ENCODE results near the gene CDCA7L. TPM values are rescaled to one million over a fixed set of nuclear protein-coding genes. Genes with fewer than 3 reads are reported as not detected.

The CDCA7L gene
- total and polyA plus RNA-seq, 2 of the 4 experiments (the other 2 are of a cell fraction), result 20.4 to 35.0 TPM

GRCh38 chr7:21920936-21921335 is 24.8 kb downstream of the CDCA7L start:
- Histone ChIP-seq H2BK15ac (ENCODE audit: low read depth, low read length) (no peak overlapping the region), H3K79me1 (ENCODE audit: low read depth in 1 of 2, low read length in 2 of 2) (peaks cover 17 to 20% of the 10 kb centered on the region in 2 experiments; a peak in 3 of 4 replicates), H3K56ac (ENCODE audit: extremely low read depth, insufficient read depth, low read length) (no peak overlapping the region), H3K14ac (replicated peaks; ENCODE audit: low read depth, low read length) (no peak overlapping the region), H2AK5ac (ENCODE audit: low read depth, low read length) (no peak overlapping the region), H2BK5ac (ENCODE audit: low read depth, low read length, poor library complexity, severe bottlenecking) (no peak overlapping the region), H3K4me2 (ENCODE audit: low read depth, low read length) (no peak overlapping the region), H3K27ac (ENCODE audit: insufficient read depth, low read length) (no peak overlapping the region), H2AK9ac (replicated peaks; ENCODE audit: low read depth, low read length, poor library complexity) (no peak overlapping the region), H3K4me1 (ENCODE audit: control insufficient read depth, insufficient read depth, low read length) (no peaks in the 10 kb centered on the region), H3K27me3 (ENCODE audit: control insufficient read depth, insufficient read depth, low read length) (no peaks in the 10 kb centered on the region), H3K4ac (ENCODE audit: low read depth, low read length) (no peak overlapping the region), H2AFZ (replicated peaks; ENCODE audit: low read length, poor library complexity) (no peak overlapping the region), H3K36me3 (ENCODE audit: control insufficient read depth, insufficient read depth, low read length) (0 out of 2 replicates have a peak, but pooled peaks cover 2% of the 10 kb centered on the region), H4K91ac (ENCODE audit: insufficient read depth, low read depth, low read length) (no peak overlapping the region), H3K9ac (ENCODE audit: low read depth, low read length) (no peak overlapping the region), H4K20me1 (ENCODE audit: insufficient read depth, low read length) (no peaks in the 10 kb centered on the region), H3K4me3 (ENCODE audit: insufficient read depth, low read depth, low read length) (no peak overlapping the region), H4K5ac (ENCODE audit: low read depth, low read length) (no peak overlapping the region), H4K8ac (ENCODE audit: low read depth in 2 of 2, low read length in 2 of 2) (no peak overlapping the region), H3K9me3 (ENCODE audit: control insufficient read depth, insufficient read depth, low read length) (no peaks in the 10 kb centered on the region), H2BK120ac (ENCODE audit: low read depth, low read length) (no peak overlapping the region), H2BK20ac (ENCODE audit: low read depth, low read length) (no peak overlapping the region), H3K23ac (ENCODE audit: low read depth, low read length) (no peak overlapping the region), H3K18ac (ENCODE audit: low read depth, low read length) (no peak overlapping the region), H3K9me1 (ENCODE audit: insufficient read depth, low read length) (no peaks in the 10 kb centered on the region)
- ATAC-seq (ENCODE audit: low read depth) (no peak), DNase-seq (no peak)
- CTCF ChIA-PET, result interaction anchor here (0.6 kb wide), 1 partner anchor 46 kb away, joined by 3 read pairs; no protein-coding TSS in a partner anchor
- intact Hi-C loops (cut with micrococcal nuclease), result no loop called here
- WGBS, 2 experiments (ENCODE audit: extremely low coverage in 2 of 2, insufficient read length in 1 of 2), result no CpG with 5 or more reads among the region's 3 CpGs
- dilution Hi-C loops (cut with HindIII; ENCODE audit: low sequenced_read_pairs, unreplicated experiment), result no loop called here
- TF ChIP-seq MAFK (IDR thresholded peaks at IDR 0.05; ENCODE audit: low read depth, low read length), result no peak
- TF ChIP-seq SMC3 (IDR thresholded peaks at IDR 0.05; ENCODE audit: low read depth, low read length), result no peak
- in situ Hi-C loops (cut with MboI; ENCODE audit: low sequenced_read_pairs), result no loop called here
- POLR2A ChIA-PET (ENCODE audit: unreplicated experiment), result no interaction called here
- no TSS peak for BruUV-seq (replicated peaks)
